ENCODE results near the gene CLDND1.

GRCh38 chr3:98541695-98542094 lies 19.0 kb upstream of the CLDND1 start:
- TF ChIP-seq, protein P1, sequence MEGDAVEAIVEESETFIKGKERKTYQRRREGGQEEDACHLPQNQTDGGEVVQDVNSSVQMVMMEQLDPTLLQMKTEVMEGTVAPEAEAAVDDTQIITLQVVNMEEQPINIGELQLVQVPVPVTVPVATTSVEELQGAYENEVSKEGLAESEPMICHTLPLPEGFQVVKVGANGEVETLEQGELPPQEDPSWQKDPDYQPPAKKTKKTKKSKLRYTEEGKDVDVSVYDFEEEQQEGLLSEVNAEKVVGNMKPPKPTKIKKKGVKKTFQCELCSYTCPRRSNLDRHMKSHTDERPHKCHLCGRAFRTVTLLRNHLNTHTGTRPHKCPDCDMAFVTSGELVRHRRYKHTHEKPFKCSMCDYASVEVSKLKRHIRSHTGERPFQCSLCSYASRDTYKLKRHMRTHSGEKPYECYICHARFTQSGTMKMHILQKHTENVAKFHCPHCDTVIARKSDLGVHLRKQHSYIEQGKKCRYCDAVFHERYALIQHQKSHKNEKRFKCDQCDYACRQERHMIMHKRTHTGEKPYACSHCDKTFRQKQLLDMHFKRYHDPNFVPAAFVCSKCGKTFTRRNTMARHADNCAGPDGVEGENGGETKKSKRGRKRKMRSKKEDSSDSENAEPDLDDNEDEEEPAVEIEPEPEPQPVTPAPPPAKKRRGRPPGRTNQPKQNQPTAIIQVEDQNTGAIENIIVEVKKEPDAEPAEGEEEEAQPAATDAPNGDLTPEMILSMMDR (IDR thresholded peaks at IDR 0.05): no peak
- TF ChIP-seq POLR2A (IDR thresholded peaks at IDR 0.05): no peak
